H1 (cell line): ENCODE measurements around the gene ALK. TPM values are rescaled to one million over a fixed set of nuclear protein-coding genes. Genes with fewer than 3 reads are reported as not detected.

ENCODE experiments used
- CTCF ChIA-PET: fragments of 300-600 bp; sonication (Branson Sonifier 250); formaldehyde crosslinking; loops from one replicate; lab custom pipeline; 2021; ENCODE audit not compliant: partially characterized antibody; lab: Charles Lee
- POLR2A ChIA-PET: fragments of 300-600 bp; sonication (Branson Sonifier 250); formaldehyde crosslinking; loops from one replicate; lab custom pipeline; 2021; ENCODE audit warnings: inconsistent platforms; ENCODE audit not compliant: partially characterized antibody; lab: Charles Lee
- DNase-seq, 2 experiments: peaks; one replicate each; pipeline versions ENCODE4 v3.0.0 to v3.0.0-alpha.2; 2010 to 2022; ENCODE audit warnings: low spot score in 2 of 2, low read depth in 1 of 2, mixed read lengths in 1 of 2
- FAIRE-seq: peaks from 2 replicates; lab custom pipeline; 2011; peaks lifted over from hg19 to GRCh38; lab: Jason Lieb, UNC
- H2AFZ ChIP-seq: 2 replicates; pipeline ENCODE4 v1.8.1; 2012; ENCODE audit warnings: low read length, inconsistent platforms
- H2AK5ac ChIP-seq: 2 replicates; pipeline ENCODE4 v1.6.1; 2013; ENCODE audit warnings: low read depth, low read length
- H2BK120ac ChIP-seq: replicated peaks from 2 replicates; pipeline ENCODE3; 2013; ENCODE audit warnings: low read depth, low read length, inconsistent platforms
- H2BK12ac ChIP-seq: 2 replicates; pipeline ENCODE4 v1.6.1; 2013; ENCODE audit warnings: low read depth, low read length
- H2BK15ac ChIP-seq: 2 replicates; pipeline ENCODE4 v1.6.1; 2013; ENCODE audit warnings: low read length
- H2BK20ac ChIP-seq: 2 replicates; pipeline ENCODE4 v1.6.1; 2013; ENCODE audit warnings: low read length
- H2BK5ac ChIP-seq: 2 replicates; pipeline ENCODE4 v1.6.1; 2013; ENCODE audit warnings: low read depth, low read length
- H3K14ac ChIP-seq: 2 replicates; pipeline ENCODE4 v1.6.1; 2013; ENCODE audit warnings: inconsistent platforms; ENCODE audit not compliant: insufficient read length
- H3K18ac ChIP-seq: 2 replicates; pipeline ENCODE4 v1.6.1; 2013; ENCODE audit warnings: low read length; ENCODE audit errors: extremely low read depth
- H3K23ac ChIP-seq: 2 replicates; pipeline ENCODE4 v1.6.1; 2013; ENCODE audit warnings: inconsistent platforms; ENCODE audit not compliant: insufficient read length
- H3K23me2 ChIP-seq: 2 replicates; pipeline ENCODE4 v1.6.1; 2013; ENCODE audit warnings: low read depth, low read length
- H3K27ac ChIP-seq: 2 replicates; pipeline ENCODE4 v1.6.1; 2011; ENCODE audit warnings: low read depth, low read length, inconsistent platforms
- H3K27me3 ChIP-seq, 4 experiments: replicated peaks in 1 of 4; 1 replicate in 1 of 4; 2 replicates in 3 of 4; pipeline versions ENCODE4 v1.6.1 to v1.8.1; 2011 to 2013; ENCODE audit warnings: low read length in 3 of 4, mild to moderate bottlenecking in 3 of 4, inconsistent platforms in 2 of 4, mixed read lengths in 2 of 4, moderate library complexity in 1 of 4; ENCODE audit not compliant: control insufficient read depth in 3 of 4, insufficient read depth in 3 of 4; ENCODE audit errors: extremely low read depth in 1 of 4
- H3K36me3 ChIP-seq, 4 experiments: 2 replicates each; pipeline versions ENCODE4 v1.6.1 to v1.8.1; 2011 to 2013; ENCODE audit warnings: mild to moderate bottlenecking in 4 of 4, low read length in 3 of 4, moderate library complexity in 2 of 4, control low read depth in 1 of 4, inconsistent platforms in 1 of 4; ENCODE audit not compliant: insufficient read depth in 4 of 4, control insufficient read depth in 2 of 4
- H3K4ac ChIP-seq: replicated peaks from 2 replicates; pipeline ENCODE3; 2013; ENCODE audit warnings: low read length, low read depth, mixed read lengths, inconsistent platforms; ENCODE audit not compliant: insufficient read length
- H3K4me1 ChIP-seq, 4 experiments: replicated peaks in 1 of 4; 1 replicate in 1 of 4; 2 replicates in 3 of 4; pipeline versions ENCODE4 v1.6.1 to v1.8.1; 2011 to 2013; ENCODE audit warnings: low read length in 3 of 4, inconsistent platforms in 2 of 4, mixed read lengths in 1 of 4; ENCODE audit not compliant: insufficient read depth in 4 of 4, control insufficient read depth in 3 of 4
- H3K4me2 ChIP-seq, 2 experiments: 2 replicates each; pipeline versions ENCODE4 v1.6.1 to v1.8.1; 2011 to 2013; ENCODE audit warnings: low read depth in 2 of 2, low read length in 2 of 2, control low read depth in 1 of 2, inconsistent platforms in 1 of 2, mild to moderate bottlenecking in 1 of 2; ENCODE audit not compliant: insufficient read depth in 1 of 2
- H3K4me3 ChIP-seq, 4 experiments: fragments of 200-600, 300-600 bp in 1 of 4; sonication (generic), shearing (Covaris generic), sonication (Bioruptor Twin) in 1 of 4; 2 replicates each; pipeline versions ENCODE4 v1.5.1 to v1.8.1; 2011 to 2016; ENCODE audit warnings: low read length in 4 of 4, low read depth in 3 of 4, control low read depth in 2 of 4, inconsistent platforms in 2 of 4, mild to moderate bottlenecking in 2 of 4, mixed read lengths in 1 of 4, moderate library complexity in 1 of 4; ENCODE audit not compliant: insufficient read depth in 2 of 4; ENCODE audit errors: extremely low read depth in 1 of 4
- H3K56ac ChIP-seq: replicated peaks from 2 replicates; pipeline ENCODE3; 2013; ENCODE audit warnings: low read depth, mild to moderate bottlenecking, mixed read lengths, low read length, inconsistent platforms; ENCODE audit not compliant: insufficient read length
- H3K79me1 ChIP-seq: 2 replicates; pipeline ENCODE4 v1.6.1; 2013; ENCODE audit warnings: low read depth, low read length, control low read depth
- H3K79me2 ChIP-seq, 2 experiments: 2 replicates each; pipeline versions ENCODE4 v1.6.1 to v1.8.1; 2012 to 2013; ENCODE audit warnings: low read length in 2 of 2, mild to moderate bottlenecking in 2 of 2, inconsistent platforms in 1 of 2; ENCODE audit not compliant: insufficient read depth in 2 of 2, control insufficient read depth in 1 of 2
- H3K9ac ChIP-seq, 4 experiments: replicated peaks in 1 of 4; 1 replicate in 1 of 4; 2 replicates in 3 of 4; pipeline versions ENCODE4 v1.6.1 to v1.8.1; 2011 to 2013; ENCODE audit warnings: low read depth in 3 of 4, low read length in 3 of 4, control low read depth in 2 of 4, mild to moderate bottlenecking in 2 of 4, moderate library complexity in 2 of 4, inconsistent platforms in 1 of 4; ENCODE audit errors: extremely low read depth in 1 of 4
- H3K9me3 ChIP-seq, 2 experiments: 2 replicates each; pipeline versions ENCODE4 v1.6.1 to v1.8.1; 2012 to 2013; ENCODE audit warnings: mild to moderate bottlenecking in 2 of 2, moderate library complexity in 2 of 2, control low read depth in 1 of 2, inconsistent platforms in 1 of 2, low read depth in 1 of 2, low read length in 1 of 2, mixed read lengths in 1 of 2; ENCODE audit not compliant: insufficient read depth in 2 of 2
- H4K20me1 ChIP-seq, 2 experiments: replicated peaks in 1 of 2; 2 replicates each; pipeline versions ENCODE3 to v1.8.1; 2011 to 2013; ENCODE audit warnings: inconsistent platforms in 2 of 2, low read length in 2 of 2, mild to moderate bottlenecking in 1 of 2; ENCODE audit not compliant: insufficient read depth in 2 of 2, control insufficient read depth in 1 of 2
- H4K5ac ChIP-seq: 2 replicates; pipeline ENCODE4 v1.6.1; 2013; ENCODE audit warnings: low read length, low read depth, mixed read lengths, inconsistent platforms; ENCODE audit not compliant: insufficient read length
- H4K8ac ChIP-seq: 2 replicates; pipeline ENCODE4 v1.8.0; 2013; ENCODE audit warnings: mild to moderate bottlenecking, moderate library complexity, low read length, inconsistent platforms; ENCODE audit not compliant: insufficient read depth; ENCODE audit errors: extremely low read depth
- H4K91ac ChIP-seq: replicated peaks from 2 replicates; pipeline ENCODE3; 2013; ENCODE audit warnings: low read length, mixed read lengths, inconsistent platforms; ENCODE audit not compliant: insufficient read length
- BCL11A ChIP-seq, 2 experiments: IDR thresholded peaks; one replicate each; pipeline ENCODE4 v1.6.1; 2011; ENCODE audit warnings: low read depth in 2 of 2, low read length in 2 of 2, mild to moderate bottlenecking in 2 of 2
- HDAC2 ChIP-seq, 2 experiments: fragments of 300-600 bp in 1 of 2; sonication (generic) in 1 of 2; IDR thresholded peaks; 2 replicates each; pipeline ENCODE4 v1.6.1; 2011 to 2012; ENCODE audit warnings: low read depth in 2 of 2, low read length in 2 of 2, mild to moderate bottlenecking in 2 of 2, moderate library complexity in 2 of 2, borderline replicate concordance in 1 of 2, inconsistent platforms in 1 of 2
- POLR2A ChIP-seq, 2 experiments: IDR thresholded peaks; 1 replicate in 1 of 2; 2 replicates in 1 of 2; pipeline ENCODE4 v1.6.1; 2011; ENCODE audit warnings: low read depth in 2 of 2, low read length in 2 of 2, mild to moderate bottlenecking in 2 of 2; ENCODE audit errors: control extremely low read depth in 1 of 2
- RNF2 ChIP-seq: fragments of 200-900, 300-1000 bp; sonication (generic); IDR thresholded peaks from 2 replicates; pipeline ENCODE4 v1.7.1; 2016; ENCODE audit warnings: borderline replicate concordance, low read depth, mild to moderate bottlenecking, antibody characterized with exemption, low read length; ENCODE audit not compliant: poor library complexity, severe bottlenecking; ENCODE audit errors: missing control alignments
- RXRA ChIP-seq: IDR thresholded peaks from 2 replicates; pipeline ENCODE4 v1.6.1; 2011; ENCODE audit warnings: low read depth, mild to moderate bottlenecking, low read length, moderate library complexity; ENCODE audit not compliant: insufficient read depth
- SP4 ChIP-seq: IDR thresholded peaks from 2 replicates; pipeline ENCODE4 v1.6.1; 2012; ENCODE audit warnings: low read length, inconsistent platforms
- ZNF274 ChIP-seq: IDR thresholded peaks from 2 replicates; pipeline ENCODE4 v1.7.0; 2012; ENCODE audit warnings: low read length, borderline replicate concordance; ENCODE audit errors: extremely low read depth
- WGBS, 2 experiments: shearing (Covaris generic) in 1 of 2; methylation state at CpG; one replicate each; pipeline versions ENCODE4 v1.1.6 to v1.1.7; 2013 to 2015; ENCODE audit warnings: low lambda C conversion rate in 2 of 2, mixed read lengths in 2 of 2, inconsistent platforms in 1 of 2, low coverage in 1 of 2, missing lambda C conversion rate in 1 of 2; ENCODE audit not compliant: insufficient replicate concordance in 2 of 2, insufficient coverage in 1 of 2, insufficient read length in 1 of 2; ENCODE audit errors: extremely low coverage in 1 of 2, missing lambda C conversion rate in 1 of 2; 5-methylcytosine and 5-hydroxymethylcytosine counted together
- polyA plus RNA-seq, 7 experiments: library from polyadenylated mRNA; depleted of rRNA in 3 of 7; stranded (reverse) in 5 of 7; unstranded in 2 of 7; fragments of >200 nt in 5 of 7; fragments of 200-250 nt in 2 of 7; gene quantifications; 1 replicate in 5 of 7; 2 replicates in 1 of 7; 4 replicates in 1 of 7; pipeline versions ENCODE4 v1.2.1 to v1.2.3, GENCODE V29; 2011 to 2013; ENCODE audit warnings: missing spikeins in 2 of 7, mixed read lengths in 2 of 7
- total RNA-seq: library from RNA; stranded (reverse); fragmentation: NEBNext Ultra II Directional; extraction: Animal tissue kit (Norgen Biotek cat#: 25700); gene quantifications from 2 replicates; pipeline ENCODE4 v1.2.1, GENCODE V29; 2021

Gene ALK
- total and polyA plus RNA-seq, 2 of the 8 experiments (the other 6 are each of a cell fraction or from before 2014, with no cell fraction given) = 0.02 to 0.09 TPM

DNA sequence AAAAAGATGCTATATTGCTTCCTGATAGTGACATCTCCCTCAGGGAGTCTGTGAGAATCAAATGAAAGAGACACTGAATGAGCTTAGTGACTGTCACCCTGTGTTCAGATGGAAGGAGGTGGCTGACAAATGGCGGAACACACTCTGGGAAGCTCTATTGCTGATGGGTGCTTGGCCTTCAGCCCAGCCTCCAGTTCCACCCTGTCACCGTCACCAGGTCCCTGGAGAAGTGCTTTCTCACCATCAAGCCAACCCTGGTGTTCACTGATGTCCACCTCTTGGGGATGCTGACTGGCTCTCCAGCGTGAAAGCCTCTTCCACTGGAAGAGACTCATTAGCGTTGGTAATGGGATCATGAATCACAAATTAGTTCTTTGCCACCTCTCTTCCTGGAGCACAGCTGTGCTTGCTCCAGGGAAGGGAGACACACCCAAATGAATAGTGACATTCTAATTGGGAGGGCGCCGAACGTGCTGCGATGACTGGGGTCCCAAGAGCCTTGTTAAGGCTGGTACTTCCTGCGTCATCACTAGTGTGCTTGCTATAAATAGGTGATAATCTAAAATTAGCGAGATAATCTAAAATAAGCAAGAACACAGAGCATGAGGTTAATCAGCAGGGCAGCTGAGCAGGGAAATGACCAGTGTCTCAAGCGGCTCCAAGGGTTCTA is 652.2 kb downstream of the ALK start:
- H2BK20ac ChIP-seq = no peak overlapping the region
- CTCF ChIA-PET = interaction anchor here (1.8 to 1.9 kb wide), 2 partner anchors 34 to 39 kb away, joined by 3 to 10 read pairs; no protein-coding TSS in a partner anchor
- no peaks in the 10 kb centered on the region for H3K9me3 ChIP-seq
- H3K18ac ChIP-seq = no peak overlapping the region
- H4K20me1 ChIP-seq = peaks cover 0 to 1% of the 10 kb centered on the region in 2 experiments
- H3K36me3 ChIP-seq = no peaks in the 10 kb centered on the region
- H2BK120ac ChIP-seq = no peak overlapping the region
- no peak overlapping the region for H2BK12ac ChIP-seq
- H3K27ac ChIP-seq = no peak overlapping the region
- POLR2A ChIA-PET = no interaction called here
- no peak overlapping the region for H3K9ac ChIP-seq
- no peak overlapping the region for H2AK5ac ChIP-seq
- H2BK5ac ChIP-seq = no peak overlapping the region
- H3K14ac ChIP-seq = no peak overlapping the region
- no peaks in the 10 kb centered on the region for H3K79me2 ChIP-seq
- DNase-seq = no peak
- H4K8ac ChIP-seq = no peak overlapping the region
- no peaks in the 10 kb centered on the region for H3K79me1 ChIP-seq
- no peak overlapping the region for H3K4ac ChIP-seq
- H3K27me3 ChIP-seq = no peaks in the 10 kb centered on the region
- no peak for FAIRE-seq
- H3K23me2 ChIP-seq = no peaks in the 10 kb centered on the region
- no peak for TF ChIP-seq BCL11A (IDR thresholded peaks at IDR 0.05; ENCODE audit: low read depth in 2 of 2, low read length in 2 of 2)
- no peak for TF ChIP-seq RNF2
- TF ChIP-seq HDAC2 (IDR thresholded peaks at IDR 0.05; ENCODE audit: borderline replicate concordance in 1 of 2, low read depth in 2 of 2, low read length in 2 of 2) = no peak
- TF ChIP-seq ZNF274 = no peak
- TF ChIP-seq SP4 = no peak
- TF ChIP-seq RXRA = no peak
- TF ChIP-seq POLR2A (IDR thresholded peaks at IDR 0.05; ENCODE audit: control extremely low read depth in 1 of 2, low read depth in 2 of 2, low read length in 2 of 2) = no peak
- 96% methylated on average over 11 of the region's 11 CpGs; no CpG with 5 or more reads in 1 of the 2 experiments for WGBS, 2 experiments
- no peak overlapping the region for H2AFZ ChIP-seq
- no peak overlapping the region for H3K23ac ChIP-seq
- no peak overlapping the region for H4K91ac ChIP-seq
- no peak overlapping the region for H3K4me3 ChIP-seq
- peaks cover 0 to 5% (median 0%) of the 10 kb centered on the region in 4 experiments; a peak in 3 of 7 replicates for H3K4me1 ChIP-seq
- no peak overlapping the region for H3K56ac ChIP-seq
- H3K4me2 ChIP-seq = no peak overlapping the region
- no peak overlapping the region for H4K5ac ChIP-seq
- H2BK15ac ChIP-seq = no peak overlapping the region
